Measurements from ENCODE around the gene NGEF.

DNA sequence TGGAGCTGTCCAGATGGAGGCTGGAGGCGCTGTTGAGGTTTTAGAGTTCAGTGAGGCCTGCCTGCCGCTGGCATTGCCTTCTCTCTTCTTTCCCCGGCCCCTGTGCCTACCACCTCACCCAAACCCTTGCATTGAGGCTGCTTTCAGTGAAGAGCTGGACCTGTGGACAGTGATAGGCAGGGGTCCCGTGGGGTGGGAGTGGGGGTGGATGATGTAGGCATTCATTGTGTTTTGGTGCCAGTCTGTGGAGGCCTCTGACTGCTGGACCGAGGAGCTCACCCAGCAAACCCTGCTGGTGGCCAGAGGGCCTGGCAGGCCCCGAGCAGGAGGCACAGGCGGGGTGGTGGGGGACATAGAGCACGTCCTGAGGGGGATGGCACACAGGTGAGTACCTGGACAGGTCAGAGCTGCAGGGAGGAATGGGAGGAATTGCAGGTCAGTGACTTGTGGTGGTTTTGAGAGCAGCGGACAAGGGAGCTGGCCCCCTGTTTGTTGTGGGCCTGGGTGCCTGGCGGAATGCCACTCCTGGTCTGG, 35.6 kb downstream of the NGEF start:
- TF ChIP-seq, protein P1, sequence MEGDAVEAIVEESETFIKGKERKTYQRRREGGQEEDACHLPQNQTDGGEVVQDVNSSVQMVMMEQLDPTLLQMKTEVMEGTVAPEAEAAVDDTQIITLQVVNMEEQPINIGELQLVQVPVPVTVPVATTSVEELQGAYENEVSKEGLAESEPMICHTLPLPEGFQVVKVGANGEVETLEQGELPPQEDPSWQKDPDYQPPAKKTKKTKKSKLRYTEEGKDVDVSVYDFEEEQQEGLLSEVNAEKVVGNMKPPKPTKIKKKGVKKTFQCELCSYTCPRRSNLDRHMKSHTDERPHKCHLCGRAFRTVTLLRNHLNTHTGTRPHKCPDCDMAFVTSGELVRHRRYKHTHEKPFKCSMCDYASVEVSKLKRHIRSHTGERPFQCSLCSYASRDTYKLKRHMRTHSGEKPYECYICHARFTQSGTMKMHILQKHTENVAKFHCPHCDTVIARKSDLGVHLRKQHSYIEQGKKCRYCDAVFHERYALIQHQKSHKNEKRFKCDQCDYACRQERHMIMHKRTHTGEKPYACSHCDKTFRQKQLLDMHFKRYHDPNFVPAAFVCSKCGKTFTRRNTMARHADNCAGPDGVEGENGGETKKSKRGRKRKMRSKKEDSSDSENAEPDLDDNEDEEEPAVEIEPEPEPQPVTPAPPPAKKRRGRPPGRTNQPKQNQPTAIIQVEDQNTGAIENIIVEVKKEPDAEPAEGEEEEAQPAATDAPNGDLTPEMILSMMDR (IDR thresholded peaks at IDR 0.05): no peak
- no peak for TF ChIP-seq ZFX (IDR thresholded peaks at IDR 0.05; ENCODE audit: borderline replicate concordance)

All from 22Rv1 (cell line).